Parathyroid adenoma (tissue), 2 donors: ENCODE measurements around the gene CNKSR3.

Source experiments
- H2AFZ ChIP-seq: fragments of 300-600 bp; sonication (generic); one replicate; pipeline ENCODE4 v1.7.0; 2017; ENCODE audit warnings: antibody characterized with exemption, mild to moderate bottlenecking
- H3K27ac ChIP-seq: fragments of 300-600 bp; sonication (generic); one replicate; pipeline ENCODE4 v1.7.0; 2017
- H3K27me3 ChIP-seq: fragments of 300-600 bp; sonication (generic); one replicate; pipeline ENCODE4 v1.7.0; 2017; ENCODE audit warnings: low read length; ENCODE audit not compliant: control insufficient read depth, insufficient read depth
- H3K36me3 ChIP-seq: fragments of 300-600 bp; sonication (generic); one replicate; pipeline ENCODE4 v1.7.0; 2017; ENCODE audit warnings: low read length; ENCODE audit not compliant: control insufficient read depth, insufficient read depth
- H3K4me1 ChIP-seq: fragments of 300-600 bp; sonication (generic); one replicate; pipeline ENCODE4 v1.7.0; 2017; ENCODE audit warnings: control low read depth
- H3K4me2 ChIP-seq: fragments of 300-600 bp; sonication (generic); one replicate; pipeline ENCODE4 v1.7.0; 2017; ENCODE audit warnings: low read length
- H3K4me3 ChIP-seq: fragments of 300-600 bp; sonication (generic); one replicate; pipeline ENCODE4 v1.7.0; 2017; ENCODE audit warnings: low read depth, low read length
- H3K79me2 ChIP-seq: fragments of 300-600 bp; sonication (generic); one replicate; pipeline ENCODE4 v1.7.0; 2017; ENCODE audit warnings: control low read depth
- H3K9ac ChIP-seq: fragments of 300-600 bp; sonication (generic); one replicate; pipeline ENCODE4 v1.7.0; 2017; ENCODE audit warnings: mild to moderate bottlenecking
- H3K9me3 ChIP-seq: fragments of 300-600 bp; sonication (generic); one replicate; pipeline ENCODE4 v1.7.0; 2017; ENCODE audit warnings: low read length; ENCODE audit not compliant: control insufficient read depth
- CTCF ChIP-seq: fragments of 300-600 bp; sonication (generic); IDR thresholded peaks from one replicate; pipeline ENCODE4 v1.7.0; 2017; ENCODE audit warnings: antibody characterized with exemption, mild to moderate bottlenecking
- donor health status: primary hyperparathyroidism.

Gene CNKSR3

GRCh38 chr6:154381548-154381947 lies 128.9 kb downstream of the CNKSR3 start:
- H3K79me2 ChIP-seq: no peaks in the 10 kb centered on the region
- no peak for TF ChIP-seq CTCF
- no peak overlapping the region for H3K27ac ChIP-seq
- no peak overlapping the region for H3K4me2 ChIP-seq
- no peak overlapping the region for H3K9ac ChIP-seq
- no peak overlapping the region for H3K4me3 ChIP-seq
- no peaks in the 10 kb centered on the region for H3K4me1 ChIP-seq
- H3K27me3 ChIP-seq: no peaks in the 10 kb centered on the region
- H3K36me3 ChIP-seq: no peaks in the 10 kb centered on the region
- H3K9me3 ChIP-seq: no peaks in the 10 kb centered on the region
- H2AFZ ChIP-seq: no peak overlapping the region

GRCh38 chr6:154380741-154381140 lies 129.7 kb downstream of the CNKSR3 start:
- Histone ChIP-seq H3K27ac (no peak overlapping the region), H2AFZ (no peak overlapping the region), H3K79me2 (no peaks in the 10 kb centered on the region), H3K4me1 (no peaks in the 10 kb centered on the region), H3K4me3 (no peak overlapping the region), H3K9ac (no peak overlapping the region), H3K9me3 (no peaks in the 10 kb centered on the region), H3K27me3 (no peaks in the 10 kb centered on the region), H3K4me2 (no peak overlapping the region), H3K36me3 (no peaks in the 10 kb centered on the region)
- no peak for TF ChIP-seq CTCF

- no peaks in the 10 kb centered on the region for H3K79me2 ChIP-seq
- H3K4me3 ChIP-seq: no peak overlapping the region
- H3K27ac ChIP-seq: no peak overlapping the region
- H2AFZ ChIP-seq: no peak overlapping the region
- no peaks in the 10 kb centered on the region for H3K27me3 ChIP-seq
- no peak overlapping the region for H3K9ac ChIP-seq
- no peak overlapping the region for H3K4me2 ChIP-seq
- H3K36me3 ChIP-seq: no peaks in the 10 kb centered on the region
- no peak for TF ChIP-seq CTCF
- H3K4me1 ChIP-seq: no peaks in the 10 kb centered on the region
- H3K9me3 ChIP-seq: no peaks in the 10 kb centered on the region
Measured at GRCh38 chr6:154379585-154379984, 130.9 kb downstream of the CNKSR3 start.

GRCh38 chr6:154378518-154378917 lies 132.0 kb downstream of the CNKSR3 start:
- Histone ChIP-seq H3K9ac (no peak overlapping the region), H3K36me3 (no peaks in the 10 kb centered on the region), H2AFZ (no peak overlapping the region), H3K4me1 (no peaks in the 10 kb centered on the region), H3K27ac (no peak overlapping the region), H3K79me2 (no peaks in the 10 kb centered on the region), H3K9me3 (no peaks in the 10 kb centered on the region), H3K4me2 (no peak overlapping the region), H3K4me3 (no peak overlapping the region), H3K27me3 (no peaks in the 10 kb centered on the region)
- no peak for TF ChIP-seq CTCF

- no peak overlapping the region for H3K27ac ChIP-seq
- H3K9me3 ChIP-seq: no peaks in the 10 kb centered on the region
- H3K4me2 ChIP-seq: no peak overlapping the region
- no peaks in the 10 kb centered on the region for H3K27me3 ChIP-seq
- H3K79me2 ChIP-seq: no peaks in the 10 kb centered on the region
- H2AFZ ChIP-seq: no peak overlapping the region
- no peaks in the 10 kb centered on the region for H3K4me1 ChIP-seq
- H3K9ac ChIP-seq: no peak overlapping the region
- H3K36me3 ChIP-seq: no peaks in the 10 kb centered on the region
- no peak for TF ChIP-seq CTCF
- H3K4me3 ChIP-seq: no peak overlapping the region
Measured at GRCh38 chr6:154377726-154378125, 132.8 kb downstream of the CNKSR3 start.
